ENCODE measurements around the gene FUCA2. TPM values are rescaled to one million over a fixed set of nuclear protein-coding genes. Genes with fewer than 3 reads are reported as not detected.
"Not testable (repeated sequence)": the region's sequence is repeated elsewhere in the genome, so short reads cannot be mapped to it uniquely, and the experiment has no call there.

Gene FUCA2
- total RNA-seq, 1 donor from 2014 or later: 54.8 TPM

- DNase-seq (ENCODE audit: low read depth): no peak
- no peak for TF ChIP-seq CTCF (conservative IDR thresholded peaks at IDR 0.05; ENCODE audit: low read depth, low read length)
- H3K4me3 ChIP-seq (ENCODE audit: low read depth, low read length): no peak overlapping the region
These were observed 3.7 kb upstream of the FUCA2 start for GRCh38 chr6:143515061-143515760.

- no peak overlapping the region for H3K4me3 ChIP-seq (ENCODE audit: low read depth, low read length)
- TF ChIP-seq CTCF (conservative IDR thresholded peaks at IDR 0.05; ENCODE audit: low read depth, low read length): peak; percentile 75
- DNase-seq (ENCODE audit: low read depth): no peak
These were observed 1.9 kb upstream of the FUCA2 start for GRCh38 chr6:143513410-143513809.

GRCh38 chr6:143510326-143510725 is 1.2 kb downstream of the FUCA2 start:
- peak overlapping the region; percentile 79 for H3K4me3 ChIP-seq (ENCODE audit: low read depth, low read length)
- not testable (repeated sequence) for DNase-seq (ENCODE audit: low read depth)

- no peak for TF ChIP-seq CTCF (conservative IDR thresholded peaks at IDR 0.05; ENCODE audit: low read depth, low read length)
- no peak for DNase-seq (ENCODE audit: low read depth)
- H3K4me3 ChIP-seq (ENCODE audit: low read depth, low read length): no peak overlapping the region
These were observed 4.0 kb downstream of the FUCA2 start for GRCh38 chr6:143507358-143508145.

- no peak for TF ChIP-seq CTCF (conservative IDR thresholded peaks at IDR 0.05; ENCODE audit: low read depth, low read length)
- DNase-seq (ENCODE audit: low read depth): no peak
- H3K4me3 ChIP-seq (ENCODE audit: low read depth, low read length): no peak overlapping the region
These were observed 4.9 kb downstream of the FUCA2 start for GRCh38 chr6:143506620-143507019.

- H3K4me3 ChIP-seq (ENCODE audit: low read depth, low read length): no peak overlapping the region
- DNase-seq (ENCODE audit: low read depth): no peak
- no peak for TF ChIP-seq CTCF (conservative IDR thresholded peaks at IDR 0.05; ENCODE audit: low read depth, low read length)
These were observed 5.3 kb downstream of the FUCA2 start for GRCh38 chr6:143506199-143506598.

- no peak for TF ChIP-seq CTCF (conservative IDR thresholded peaks at IDR 0.05; ENCODE audit: low read depth, low read length)
- H3K4me3 ChIP-seq (ENCODE audit: low read depth, low read length): no peak overlapping the region
- no peak for DNase-seq (ENCODE audit: low read depth)
These were observed 6.0 kb downstream of the FUCA2 start for GRCh38 chr6:143505537-143505936.

All from epithelial cell of proximal tubule (primary cell).